ENCODE results near the gene ZNF605.
A peak's percentile ranks its signal among the peaks of the same experiment; 100 is the strongest.
"Not testable (repeated sequence)": the region's sequence is repeated elsewhere in the genome, so short reads cannot be mapped to it uniquely, and the experiment has no call there.

The ZNF605 gene

DNA sequence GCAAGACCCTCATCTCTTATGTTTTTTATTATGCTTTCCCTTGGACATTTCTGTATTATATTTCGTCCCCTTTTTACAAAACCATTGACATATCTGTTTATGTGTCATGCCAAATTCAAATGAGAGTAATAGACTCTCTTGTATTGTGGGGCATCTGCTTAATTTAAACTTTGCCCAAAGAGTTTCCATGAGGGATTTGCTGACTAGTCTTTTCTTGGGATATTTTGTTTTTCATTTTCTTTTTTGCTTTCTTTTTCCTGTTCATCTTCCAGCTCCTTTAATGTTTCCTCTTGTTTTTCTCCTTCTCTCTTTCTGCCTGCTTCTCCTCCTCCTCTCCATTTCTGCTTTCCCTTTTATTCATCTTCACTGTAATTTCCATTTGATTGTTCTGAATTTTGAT, 16.3 kb upstream of the ZNF605 start:
- Histone ChIP-seq H3K36me3 (no peaks in the 10 kb centered on the region), H3K27me3 (no peaks in the 10 kb centered on the region), H3K4me3 (ENCODE audit: low read depth, low read length) (no peak overlapping the region), H3K9me3 (peaks cover 7% of the 10 kb centered on the region; the same call in 1 of the 2 replicates), H3K4me1 (no peaks in the 10 kb centered on the region)
- TF ChIP-seq, protein P1, sequence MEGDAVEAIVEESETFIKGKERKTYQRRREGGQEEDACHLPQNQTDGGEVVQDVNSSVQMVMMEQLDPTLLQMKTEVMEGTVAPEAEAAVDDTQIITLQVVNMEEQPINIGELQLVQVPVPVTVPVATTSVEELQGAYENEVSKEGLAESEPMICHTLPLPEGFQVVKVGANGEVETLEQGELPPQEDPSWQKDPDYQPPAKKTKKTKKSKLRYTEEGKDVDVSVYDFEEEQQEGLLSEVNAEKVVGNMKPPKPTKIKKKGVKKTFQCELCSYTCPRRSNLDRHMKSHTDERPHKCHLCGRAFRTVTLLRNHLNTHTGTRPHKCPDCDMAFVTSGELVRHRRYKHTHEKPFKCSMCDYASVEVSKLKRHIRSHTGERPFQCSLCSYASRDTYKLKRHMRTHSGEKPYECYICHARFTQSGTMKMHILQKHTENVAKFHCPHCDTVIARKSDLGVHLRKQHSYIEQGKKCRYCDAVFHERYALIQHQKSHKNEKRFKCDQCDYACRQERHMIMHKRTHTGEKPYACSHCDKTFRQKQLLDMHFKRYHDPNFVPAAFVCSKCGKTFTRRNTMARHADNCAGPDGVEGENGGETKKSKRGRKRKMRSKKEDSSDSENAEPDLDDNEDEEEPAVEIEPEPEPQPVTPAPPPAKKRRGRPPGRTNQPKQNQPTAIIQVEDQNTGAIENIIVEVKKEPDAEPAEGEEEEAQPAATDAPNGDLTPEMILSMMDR (IDR thresholded peaks at IDR 0.05; ENCODE audit: low read depth, low read length): no peak
- DNase-seq: no peak

DNA sequence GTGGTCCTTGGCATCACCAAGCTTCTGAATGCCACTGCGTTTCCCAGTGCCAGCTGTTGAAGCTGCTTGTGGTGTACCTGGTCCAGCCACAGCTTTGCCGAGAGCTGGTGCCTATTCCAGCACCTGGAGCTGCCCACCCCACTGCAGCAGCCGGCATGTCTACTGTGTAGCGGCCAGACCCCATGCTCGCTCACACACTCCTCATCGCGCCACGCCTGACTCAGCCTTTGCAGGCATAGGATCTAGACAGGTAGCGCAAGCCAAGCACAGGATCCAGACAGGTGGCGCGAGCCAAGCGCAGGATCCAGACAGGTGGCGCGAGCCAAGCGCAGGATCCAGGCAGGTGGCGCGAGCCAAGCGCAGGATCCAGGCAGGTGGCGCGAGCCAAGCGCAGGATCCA, 11.6 kb upstream of the ZNF605 start:
- Histone ChIP-seq H3K36me3 (no peaks in the 10 kb centered on the region), H3K4me3 (ENCODE audit: low read depth, low read length) (no peak overlapping the region), H3K4me1 (no peaks in the 10 kb centered on the region), H3K27me3 (no peaks in the 10 kb centered on the region), H3K9me3 (peaks cover 5% of the 10 kb centered on the region; the same call in 1 of the 2 replicates)
- DNase-seq: no peak
- TF ChIP-seq, protein P1 (IDR thresholded peaks at IDR 0.05; ENCODE audit: low read depth, low read length): no peak

DNA sequence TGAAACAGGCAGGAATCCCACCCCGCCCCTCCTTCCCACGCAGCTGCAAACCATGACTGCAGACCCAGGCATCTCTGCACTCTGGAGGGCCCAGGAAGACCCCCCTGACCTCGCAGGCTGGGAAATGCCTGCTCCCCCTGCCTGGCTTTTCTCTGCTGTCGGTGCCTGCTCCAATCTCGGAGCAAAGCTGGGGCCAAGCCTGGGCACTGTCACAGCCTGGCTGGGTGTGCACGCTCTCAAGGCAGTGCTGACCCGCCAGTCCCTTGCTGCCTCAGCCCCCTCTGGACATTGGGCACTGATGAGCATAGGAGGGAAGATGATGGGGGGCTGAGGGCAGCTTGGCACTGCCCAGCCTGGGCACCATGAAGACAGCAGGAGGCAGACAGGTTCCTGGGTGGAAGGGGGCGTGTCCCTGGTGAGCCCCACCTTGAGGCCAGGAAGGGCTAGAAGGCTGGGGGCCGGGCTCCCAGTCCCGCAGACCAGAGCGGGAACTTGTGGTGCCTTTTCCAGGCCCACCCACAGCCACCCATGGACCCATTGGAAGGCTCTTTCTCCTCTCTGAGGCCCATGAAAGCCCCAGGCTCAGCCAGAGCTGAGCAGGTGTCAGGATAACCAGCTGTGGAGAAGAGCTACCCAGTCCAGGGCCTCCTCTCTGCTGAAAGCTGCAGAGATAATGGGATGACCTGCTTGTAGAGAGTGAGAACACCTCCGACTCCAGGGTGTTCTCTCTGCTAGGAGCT, 10.7 kb upstream of the ZNF605 start:
- Histone ChIP-seq H3K36me3 (no peaks in the 10 kb centered on the region), H3K4me3 (ENCODE audit: low read depth, low read length) (no peak overlapping the region), H3K27me3 (no peaks in the 10 kb centered on the region), H3K9me3 (peaks cover 5% of the 10 kb centered on the region; the same call in 1 of the 2 replicates), H3K4me1 (no peaks in the 10 kb centered on the region)
- TF ChIP-seq, protein P1 (IDR thresholded peaks at IDR 0.05; ENCODE audit: low read depth, low read length): no peak
- no peak for DNase-seq

DNA sequence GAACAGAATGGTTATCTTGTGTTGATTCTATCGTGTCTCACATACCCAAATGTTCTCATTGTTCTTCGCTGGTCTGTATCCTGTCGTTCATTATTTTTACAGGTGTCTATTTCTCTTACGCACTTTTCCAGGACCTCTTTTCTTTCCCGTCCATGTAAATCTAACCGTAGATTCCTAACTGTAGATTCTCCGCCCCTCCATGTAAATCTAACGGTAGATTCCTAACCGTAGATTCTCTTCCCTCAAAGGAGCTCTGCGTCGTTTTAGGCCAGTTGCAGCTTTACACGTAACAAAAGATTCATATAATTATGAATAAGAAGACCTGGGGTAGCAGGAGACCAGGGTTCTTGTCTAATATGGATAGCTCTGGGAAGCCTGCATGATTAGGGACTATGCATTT, 9.7 kb upstream of the ZNF605 start:
- no peak for DNase-seq
- H3K27me3 ChIP-seq: no peaks in the 10 kb centered on the region
- no peak overlapping the region for H3K4me3 ChIP-seq (ENCODE audit: low read depth, low read length)
- peaks cover 5% of the 10 kb centered on the region; the same call in 1 of the 2 replicates for H3K9me3 ChIP-seq
- no peaks in the 10 kb centered on the region for H3K36me3 ChIP-seq
- TF ChIP-seq, protein P1 (IDR thresholded peaks at IDR 0.05; ENCODE audit: low read depth, low read length): no peak
- no peaks in the 10 kb centered on the region for H3K4me1 ChIP-seq

DNA sequence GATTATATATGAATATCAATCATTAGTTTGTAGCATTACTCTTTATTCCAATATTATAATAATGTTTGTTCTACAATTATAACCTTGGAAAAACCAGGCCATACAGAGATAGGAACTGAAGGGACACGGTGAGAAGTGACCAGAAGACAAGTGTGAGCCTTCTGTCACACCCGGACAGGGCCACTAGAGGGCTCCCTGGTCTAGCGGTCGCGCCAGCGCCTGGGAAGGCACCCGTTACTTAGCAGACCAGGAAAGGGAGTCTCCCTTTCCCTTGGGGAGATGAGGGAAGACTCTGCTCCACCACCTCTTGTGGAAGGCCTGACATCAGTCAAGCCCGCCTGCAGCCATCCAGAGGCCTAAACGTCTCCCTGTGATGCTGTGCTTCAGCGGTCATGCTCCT, 7.8 kb upstream of the ZNF605 start:
- not testable (repeated sequence) for H3K27me3 ChIP-seq; H3K36me3 ChIP-seq; H3K4me3 ChIP-seq (ENCODE audit: low read depth, low read length); H3K9me3 ChIP-seq; H3K4me1 ChIP-seq
- TF ChIP-seq, protein P1 (IDR thresholded peaks at IDR 0.05; ENCODE audit: low read depth, low read length): peak; percentile 51
- DNase-seq: peak; percentile 55

DNA sequence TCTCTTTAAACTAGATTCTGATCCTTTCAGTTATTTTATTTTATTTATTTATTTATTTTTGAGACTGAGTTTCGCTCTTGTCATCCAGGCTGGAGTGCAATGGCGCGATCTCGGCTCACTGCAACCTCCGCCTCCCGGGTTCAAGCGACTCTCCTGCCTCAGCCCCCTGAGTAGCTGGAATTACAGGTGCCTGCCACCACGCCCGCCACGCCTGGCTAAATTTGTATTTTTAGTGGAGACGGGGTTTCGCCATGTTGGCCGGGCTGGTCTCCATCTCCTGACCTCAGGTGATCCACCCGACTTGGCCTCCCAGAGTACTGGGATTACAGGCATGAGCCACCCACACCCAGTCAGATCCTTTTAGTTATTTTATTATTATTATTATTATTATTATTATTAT, 5.7 kb upstream of the ZNF605 start:
- not testable (repeated sequence) for H3K4me1 ChIP-seq; H3K4me3 ChIP-seq (ENCODE audit: low read depth, low read length); H3K9me3 ChIP-seq; H3K27me3 ChIP-seq; H3K36me3 ChIP-seq; DNase-seq
